Measurements from ENCODE around the gene MFAP5.

MFAP5 gene, protein sequence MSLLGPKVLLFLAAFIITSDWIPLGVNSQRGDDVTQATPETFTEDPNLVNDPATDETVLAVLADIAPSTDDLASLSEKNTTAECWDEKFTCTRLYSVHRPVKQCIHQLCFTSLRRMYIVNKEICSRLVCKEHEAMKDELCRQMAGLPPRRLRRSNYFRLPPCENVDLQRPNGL

DNA sequence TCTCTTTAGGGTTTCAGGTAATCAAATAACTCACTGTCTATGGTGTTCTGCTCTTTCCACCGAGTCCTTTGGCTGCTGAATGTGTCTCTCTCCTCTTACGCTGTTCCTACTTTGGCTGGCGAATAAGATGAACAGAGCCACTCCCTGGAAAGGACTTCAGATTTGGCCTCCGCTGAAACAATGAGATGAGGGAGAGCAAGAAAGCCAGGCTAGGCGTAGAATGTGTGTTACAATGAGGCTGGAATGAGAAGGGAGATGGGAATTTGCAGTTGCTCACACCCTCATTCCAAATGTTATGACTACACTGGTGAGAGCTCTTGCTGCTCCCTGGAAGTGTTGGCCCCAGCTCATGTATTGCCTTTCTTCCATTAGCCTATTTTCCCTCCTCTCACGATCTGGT lies at the start of gene MFAP5:
Gene MFAP5, minus strand, starts transcription at position 234 of the 400 bp plus-strand sequence. CDS start 722 bp downstream, outside the sequence.
- no peak for TF ChIP-seq ARNTL (CRISPR knock-in tag; IDR thresholded peaks at IDR 0.05; ENCODE audit: borderline replicate concordance, low read depth)
- no peak for TF ChIP-seq ZNF70 (CRISPR knock-in tag; IDR thresholded peaks at IDR 0.05)
- TF ChIP-seq SNAI2 (CRISPR knock-in tag; IDR thresholded peaks at IDR 0.05), result no peak
- TF ChIP-seq, protein P1, sequence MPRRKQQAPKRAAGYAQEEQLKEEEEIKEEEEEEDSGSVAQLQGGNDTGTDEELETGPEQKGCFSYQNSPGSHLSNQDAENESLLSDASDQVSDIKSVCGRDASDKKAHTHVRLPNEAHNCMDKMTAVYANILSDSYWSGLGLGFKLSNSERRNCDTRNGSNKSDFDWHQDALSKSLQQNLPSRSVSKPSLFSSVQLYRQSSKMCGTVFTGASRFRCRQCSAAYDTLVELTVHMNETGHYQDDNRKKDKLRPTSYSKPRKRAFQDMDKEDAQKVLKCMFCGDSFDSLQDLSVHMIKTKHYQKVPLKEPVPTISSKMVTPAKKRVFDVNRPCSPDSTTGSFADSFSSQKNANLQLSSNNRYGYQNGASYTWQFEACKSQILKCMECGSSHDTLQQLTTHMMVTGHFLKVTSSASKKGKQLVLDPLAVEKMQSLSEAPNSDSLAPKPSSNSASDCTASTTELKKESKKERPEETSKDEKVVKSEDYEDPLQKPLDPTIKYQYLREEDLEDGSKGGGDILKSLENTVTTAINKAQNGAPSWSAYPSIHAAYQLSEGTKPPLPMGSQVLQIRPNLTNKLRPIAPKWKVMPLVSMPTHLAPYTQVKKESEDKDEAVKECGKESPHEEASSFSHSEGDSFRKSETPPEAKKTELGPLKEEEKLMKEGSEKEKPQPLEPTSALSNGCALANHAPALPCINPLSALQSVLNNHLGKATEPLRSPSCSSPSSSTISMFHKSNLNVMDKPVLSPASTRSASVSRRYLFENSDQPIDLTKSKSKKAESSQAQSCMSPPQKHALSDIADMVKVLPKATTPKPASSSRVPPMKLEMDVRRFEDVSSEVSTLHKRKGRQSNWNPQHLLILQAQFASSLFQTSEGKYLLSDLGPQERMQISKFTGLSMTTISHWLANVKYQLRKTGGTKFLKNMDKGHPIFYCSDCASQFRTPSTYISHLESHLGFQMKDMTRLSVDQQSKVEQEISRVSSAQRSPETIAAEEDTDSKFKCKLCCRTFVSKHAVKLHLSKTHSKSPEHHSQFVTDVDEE (CRISPR knock-in tag; IDR thresholded peaks at IDR 0.05), result no peak
- no peak for TF ChIP-seq ESRRG (CRISPR knock-in tag; IDR thresholded peaks at IDR 0.05)
- TF ChIP-seq TOX (CRISPR knock-in tag; IDR thresholded peaks at IDR 0.05; ENCODE audit: borderline replicate concordance), result no peak
- TF ChIP-seq ZC3H10 (CRISPR knock-in tag; IDR thresholded peaks at IDR 0.05), result no peak
- no peak for TF ChIP-seq ZNF8 (CRISPR knock-in tag; IDR thresholded peaks at IDR 0.05)
- no peak for TF ChIP-seq PPARA (CRISPR knock-in tag; IDR thresholded peaks at IDR 0.05; ENCODE audit: borderline replicate concordance)
- TF ChIP-seq, protein P2, sequence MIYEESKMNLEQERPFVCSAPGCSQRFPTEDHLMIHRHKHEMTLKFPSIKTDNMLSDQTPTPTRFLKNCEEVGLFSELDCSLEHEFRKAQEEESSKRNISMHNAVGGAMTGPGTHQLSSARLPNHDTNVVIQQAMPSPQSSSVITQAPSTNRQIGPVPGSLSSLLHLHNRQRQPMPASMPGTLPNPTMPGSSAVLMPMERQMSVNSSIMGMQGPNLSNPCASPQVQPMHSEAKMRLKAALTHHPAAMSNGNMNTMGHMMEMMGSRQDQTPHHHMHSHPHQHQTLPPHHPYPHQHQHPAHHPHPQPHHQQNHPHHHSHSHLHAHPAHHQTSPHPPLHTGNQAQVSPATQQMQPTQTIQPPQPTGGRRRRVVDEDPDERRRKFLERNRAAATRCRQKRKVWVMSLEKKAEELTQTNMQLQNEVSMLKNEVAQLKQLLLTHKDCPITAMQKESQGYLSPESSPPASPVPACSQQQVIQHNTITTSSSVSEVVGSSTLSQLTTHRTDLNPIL (CRISPR knock-in tag; IDR thresholded peaks at IDR 0.05; ENCODE audit: low read depth), result no peak
- no peak for TF ChIP-seq TCF4 (CRISPR knock-in tag; IDR thresholded peaks at IDR 0.05; ENCODE audit: borderline replicate concordance)
- peak; percentile 62 for ATAC-seq

DNA sequence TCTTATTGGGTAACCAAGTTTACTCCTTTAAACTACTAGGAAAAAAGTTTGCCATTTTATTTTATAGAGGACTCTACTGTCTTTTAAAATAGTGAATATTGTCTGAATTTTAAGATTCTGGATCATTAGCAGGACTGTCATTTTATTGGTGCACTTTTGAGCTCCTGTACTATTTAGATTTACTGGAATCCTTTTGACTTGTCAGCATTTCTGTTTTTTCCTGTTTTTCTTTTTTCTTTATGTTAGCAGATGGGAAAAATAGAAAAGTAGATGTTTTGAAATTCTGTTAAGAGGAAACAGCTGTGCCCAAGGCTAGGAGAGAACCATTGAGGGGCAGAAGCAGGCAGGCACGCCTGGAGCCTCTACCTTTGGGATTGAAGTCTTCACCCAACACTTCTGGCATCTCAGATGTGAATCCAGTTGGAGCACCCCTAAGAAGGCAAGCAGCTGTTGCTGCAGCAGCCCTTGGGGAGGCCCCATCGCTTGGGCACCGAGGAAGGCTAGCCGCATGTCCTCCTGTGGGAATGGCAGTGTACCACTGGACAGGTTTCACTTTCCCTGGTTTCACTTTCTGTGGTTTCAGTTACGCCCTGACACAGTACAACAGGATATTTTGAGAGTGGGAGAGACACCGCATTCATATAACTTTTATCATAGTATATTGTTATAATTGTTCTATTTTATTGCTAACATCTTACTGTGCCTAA lies 46.7 kb upstream of the MFAP5 start:
- TF ChIP-seq ZFP30 (CRISPR knock-in tag; IDR thresholded peaks at IDR 0.05), result no peak
- TF ChIP-seq, protein P2 (CRISPR knock-in tag; IDR thresholded peaks at IDR 0.05; ENCODE audit: low read depth), result no peak
- TF ChIP-seq ARNTL (CRISPR knock-in tag; IDR thresholded peaks at IDR 0.05; ENCODE audit: borderline replicate concordance, low read depth), result no peak
- no peak for TF ChIP-seq ZNF8 (CRISPR knock-in tag; IDR thresholded peaks at IDR 0.05)
- no peak for TF ChIP-seq ESRRG (CRISPR knock-in tag; IDR thresholded peaks at IDR 0.05)
- TF ChIP-seq, protein P1 (CRISPR knock-in tag; IDR thresholded peaks at IDR 0.05), result no peak
- TF ChIP-seq RARB (CRISPR knock-in tag; IDR thresholded peaks at IDR 0.05), result no peak
- ATAC-seq, result peak; percentile 42; the same call in 1 of the 3 replicates

DNA sequence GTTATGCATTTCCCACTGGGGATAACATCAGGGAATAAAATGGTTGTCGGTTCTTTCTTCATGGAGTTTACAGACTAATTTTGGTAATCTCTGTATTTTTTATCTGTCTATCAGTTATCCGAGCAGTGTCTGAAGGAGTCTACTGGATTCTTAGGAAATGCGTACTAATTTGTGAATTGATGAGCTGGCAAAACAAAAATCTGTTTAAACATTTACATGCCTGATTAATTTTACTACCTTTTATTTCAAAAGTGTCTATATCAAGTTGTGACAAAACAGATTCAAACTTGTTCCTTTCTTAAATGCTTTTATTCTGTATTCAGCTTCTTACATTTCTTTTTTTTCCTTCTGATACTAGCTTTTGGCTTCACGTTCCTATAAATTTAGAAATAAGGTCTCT lies 39.5 kb upstream of the MFAP5 start:
- no peak for TF ChIP-seq ZFP3 (CRISPR knock-in tag; IDR thresholded peaks at IDR 0.05)
- TF ChIP-seq ZNF8 (CRISPR knock-in tag; IDR thresholded peaks at IDR 0.05), result no peak
- TF ChIP-seq, protein P3, sequence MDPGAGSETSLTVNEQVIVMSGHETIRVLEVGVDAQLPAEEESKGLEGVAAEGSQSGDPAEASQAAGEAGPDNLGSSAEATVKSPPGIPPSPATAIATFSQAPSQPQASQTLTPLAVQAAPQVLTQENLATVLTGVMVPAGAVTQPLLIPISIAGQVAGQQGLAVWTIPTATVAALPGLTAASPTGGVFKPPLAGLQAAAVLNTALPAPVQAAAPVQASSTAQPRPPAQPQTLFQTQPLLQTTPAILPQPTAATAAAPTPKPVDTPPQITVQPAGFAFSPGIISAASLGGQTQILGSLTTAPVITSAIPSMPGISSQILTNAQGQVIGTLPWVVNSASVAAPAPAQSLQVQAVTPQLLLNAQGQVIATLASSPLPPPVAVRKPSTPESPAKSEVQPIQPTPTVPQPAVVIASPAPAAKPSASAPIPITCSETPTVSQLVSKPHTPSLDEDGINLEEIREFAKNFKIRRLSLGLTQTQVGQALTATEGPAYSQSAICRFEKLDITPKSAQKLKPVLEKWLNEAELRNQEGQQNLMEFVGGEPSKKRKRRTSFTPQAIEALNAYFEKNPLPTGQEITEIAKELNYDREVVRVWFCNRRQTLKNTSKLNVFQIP (CRISPR knock-in tag; IDR thresholded peaks at IDR 0.05; ENCODE audit: borderline replicate concordance, low read depth), result no peak
- no peak for TF ChIP-seq PPARA (CRISPR knock-in tag; IDR thresholded peaks at IDR 0.05; ENCODE audit: borderline replicate concordance)
- TF ChIP-seq OSR1 (CRISPR knock-in tag; IDR thresholded peaks at IDR 0.05), result no peak
- no peak for ATAC-seq

All from SK-N-SH treated with all-trans-retinoic acid at 6 μM for 48 hours (cell line).